GM12874 (cell line): Measurements from ENCODE around the gene PLEKHN1.

Source experiments
- TF ChIP-seq, protein P1 (sequence below): IDR thresholded peaks from 2 replicates; pipeline ENCODE4 v1.5.1; 2011; ENCODE audit warnings: low read depth, mild to moderate bottlenecking, control low read depth, low read length, moderate library complexity; ENCODE audit not compliant: insufficient read depth

The PLEKHN1 gene

DNA sequence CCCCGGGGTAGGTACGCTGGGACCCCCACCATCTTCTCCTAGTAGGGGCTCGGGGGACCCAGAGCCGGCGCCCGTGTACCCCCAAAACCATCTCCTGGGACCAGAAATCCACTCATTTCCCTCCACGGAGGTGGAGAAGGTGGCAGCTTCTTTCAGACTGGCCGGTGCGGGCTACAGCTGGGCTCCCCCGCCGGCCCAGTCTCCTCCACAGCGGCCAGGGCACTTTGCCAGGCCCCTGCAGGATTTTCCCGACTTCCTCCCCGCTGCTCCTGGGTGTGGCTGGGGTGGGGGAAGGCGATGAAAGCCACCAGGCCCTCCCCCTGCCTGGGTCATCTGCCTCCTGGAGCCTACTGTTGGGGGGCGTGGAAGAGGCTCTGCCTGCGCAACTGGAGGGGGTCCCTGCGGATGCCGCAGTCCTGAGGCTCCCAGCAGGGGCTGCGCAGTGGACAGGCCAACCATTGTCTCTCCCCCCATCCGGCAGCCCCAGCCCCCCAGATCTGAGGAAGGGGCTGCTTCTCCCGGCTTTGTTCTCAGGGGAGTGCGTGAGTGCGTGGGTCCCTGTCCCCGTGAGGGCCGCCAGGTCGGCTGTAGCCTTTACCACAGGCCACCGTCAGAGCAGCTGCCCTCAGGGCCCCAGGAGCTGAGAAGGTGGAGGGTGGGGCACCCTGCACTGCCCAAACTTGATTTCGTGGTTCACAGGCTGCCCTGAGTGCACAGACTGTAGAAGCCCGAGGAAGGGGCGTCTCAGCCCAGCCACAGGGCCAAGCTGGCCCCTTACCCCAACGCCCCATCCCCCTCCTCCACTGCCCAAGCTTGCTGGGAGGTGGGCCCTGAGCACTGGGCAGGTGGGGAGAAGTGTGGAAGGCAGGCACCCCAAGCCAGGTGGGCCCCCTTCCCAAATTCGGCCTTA, 55.0 kb downstream of the PLEKHN1 start:
- TF ChIP-seq, protein P1, sequence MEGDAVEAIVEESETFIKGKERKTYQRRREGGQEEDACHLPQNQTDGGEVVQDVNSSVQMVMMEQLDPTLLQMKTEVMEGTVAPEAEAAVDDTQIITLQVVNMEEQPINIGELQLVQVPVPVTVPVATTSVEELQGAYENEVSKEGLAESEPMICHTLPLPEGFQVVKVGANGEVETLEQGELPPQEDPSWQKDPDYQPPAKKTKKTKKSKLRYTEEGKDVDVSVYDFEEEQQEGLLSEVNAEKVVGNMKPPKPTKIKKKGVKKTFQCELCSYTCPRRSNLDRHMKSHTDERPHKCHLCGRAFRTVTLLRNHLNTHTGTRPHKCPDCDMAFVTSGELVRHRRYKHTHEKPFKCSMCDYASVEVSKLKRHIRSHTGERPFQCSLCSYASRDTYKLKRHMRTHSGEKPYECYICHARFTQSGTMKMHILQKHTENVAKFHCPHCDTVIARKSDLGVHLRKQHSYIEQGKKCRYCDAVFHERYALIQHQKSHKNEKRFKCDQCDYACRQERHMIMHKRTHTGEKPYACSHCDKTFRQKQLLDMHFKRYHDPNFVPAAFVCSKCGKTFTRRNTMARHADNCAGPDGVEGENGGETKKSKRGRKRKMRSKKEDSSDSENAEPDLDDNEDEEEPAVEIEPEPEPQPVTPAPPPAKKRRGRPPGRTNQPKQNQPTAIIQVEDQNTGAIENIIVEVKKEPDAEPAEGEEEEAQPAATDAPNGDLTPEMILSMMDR, result no peak

DNA sequence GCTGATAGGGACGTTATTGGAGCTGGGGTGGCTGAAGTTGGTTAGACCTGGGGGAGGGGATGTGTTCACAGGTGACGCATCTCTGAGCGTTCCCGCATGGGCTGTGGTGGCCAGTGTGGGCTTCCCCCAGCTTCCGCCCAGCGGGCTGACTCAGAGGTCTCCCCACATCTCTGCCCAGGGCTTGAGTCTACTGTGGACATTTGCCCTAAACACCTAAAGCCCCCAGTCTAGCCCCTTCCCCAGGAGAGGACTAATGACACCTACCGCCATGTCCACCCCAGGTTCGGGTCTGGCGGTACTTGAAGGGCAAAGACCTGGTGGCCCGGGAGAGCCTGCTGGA, 55.6 kb downstream of the PLEKHN1 start:
- TF ChIP-seq, protein P1, result no peak

DNA sequence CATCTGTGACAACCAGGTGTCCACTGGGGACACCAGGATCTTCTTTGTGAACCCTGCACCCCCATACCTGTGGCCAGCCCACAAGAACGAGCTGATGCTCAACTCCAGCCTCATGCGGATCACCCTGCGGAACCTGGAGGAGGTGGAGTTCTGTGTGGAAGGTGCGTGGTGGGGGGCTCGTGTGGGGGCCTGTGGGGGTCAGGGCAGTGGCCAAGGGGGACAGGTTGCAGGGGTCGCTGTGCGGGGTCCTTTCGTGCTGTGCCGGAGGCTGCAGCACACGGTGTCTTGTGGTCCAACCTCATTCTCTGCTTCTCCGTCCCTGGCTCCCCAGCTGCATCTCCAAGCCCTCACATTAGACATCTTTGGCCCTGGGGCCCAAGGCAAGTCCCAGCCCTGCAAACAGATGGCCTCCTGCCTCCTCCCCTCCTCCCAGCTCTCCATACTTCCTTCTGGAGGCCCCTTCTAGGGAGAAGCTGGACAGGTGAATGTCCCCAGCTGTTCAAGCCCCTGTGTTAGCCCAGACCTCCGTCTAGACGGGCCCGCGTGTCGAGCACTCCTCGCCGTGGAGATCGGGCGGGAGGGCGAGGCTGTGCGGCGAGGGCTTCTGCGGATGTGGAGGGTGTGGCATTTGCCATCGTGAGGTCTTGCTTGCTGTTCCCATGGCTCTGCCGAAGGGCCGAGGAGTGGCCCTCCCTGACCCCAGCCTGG, 56.2 kb downstream of the PLEKHN1 start:
- TF ChIP-seq, protein P1, result no peak

- TF ChIP-seq, protein P1, result no peak
Measured at GRCh38 chr1:1023700-1024099, 57.4 kb downstream of the PLEKHN1 start.

- TF ChIP-seq, protein P1, result no peak
Measured at GRCh38 chr1:1024149-1024770, 58.0 kb downstream of the PLEKHN1 start.

DNA sequence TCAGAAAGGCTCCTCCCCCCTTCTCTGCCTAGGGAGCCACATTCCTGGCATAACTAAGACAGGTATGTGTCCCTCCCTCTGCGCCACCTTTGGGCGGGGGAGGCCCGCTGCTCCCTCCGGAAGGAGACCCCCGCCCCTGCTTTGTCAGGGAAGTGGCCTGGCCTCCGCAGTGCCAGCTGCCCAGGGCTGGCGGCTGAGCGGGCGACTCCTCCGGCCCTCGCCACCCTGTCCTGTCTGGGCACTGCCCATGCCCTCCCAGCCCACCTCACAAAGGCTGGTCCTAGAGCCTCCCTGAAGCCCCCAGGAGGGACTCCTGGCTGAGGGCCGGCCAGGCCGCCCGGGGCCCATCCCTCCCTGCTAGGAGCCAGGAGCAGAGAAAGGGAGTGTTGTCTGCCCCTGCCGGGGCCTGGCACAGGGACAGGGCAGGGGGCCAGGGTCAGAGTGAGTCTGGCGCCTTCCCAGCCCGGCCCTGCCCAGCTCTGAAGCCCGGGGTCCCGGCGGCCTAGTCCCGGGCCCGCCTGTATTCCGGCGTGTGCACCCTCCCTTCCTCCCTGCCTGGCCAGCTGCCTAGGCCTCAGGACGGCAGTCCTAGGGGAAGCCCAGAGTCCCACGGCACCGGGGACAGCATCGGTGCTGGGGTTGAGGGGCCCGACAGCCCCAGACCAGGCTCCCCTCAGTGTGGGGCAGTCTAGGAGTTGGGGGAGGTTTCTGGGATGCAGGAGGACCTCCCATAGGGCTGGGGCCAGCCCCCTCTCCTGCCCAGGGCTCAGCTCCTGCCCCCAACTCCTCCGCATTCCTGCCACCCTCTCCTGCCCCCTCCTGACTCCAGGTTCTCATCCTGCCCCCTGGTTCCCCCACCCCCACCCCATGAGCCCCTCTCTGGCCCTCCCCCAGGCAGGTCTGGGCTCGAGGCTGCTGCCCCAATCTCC, 58.8 kb downstream of the PLEKHN1 start:
- TF ChIP-seq, protein P1, result no peak
